SK-N-DZ (cell line): Measurements from ENCODE around the gene TMEM220.
A peak's percentile ranks its signal among the peaks of the same experiment; 100 is the strongest.
"Not testable (repeated sequence)": the region's sequence is repeated elsewhere in the genome, so short reads cannot be mapped to it uniquely, and the experiment has no call there.

Experiments used
- DNase-seq: peaks from one replicate; pipeline ENCODE4 v3.0.0-alpha.2; 2015; ENCODE audit warnings: low spot score

TMEM220 gene

DNA sequence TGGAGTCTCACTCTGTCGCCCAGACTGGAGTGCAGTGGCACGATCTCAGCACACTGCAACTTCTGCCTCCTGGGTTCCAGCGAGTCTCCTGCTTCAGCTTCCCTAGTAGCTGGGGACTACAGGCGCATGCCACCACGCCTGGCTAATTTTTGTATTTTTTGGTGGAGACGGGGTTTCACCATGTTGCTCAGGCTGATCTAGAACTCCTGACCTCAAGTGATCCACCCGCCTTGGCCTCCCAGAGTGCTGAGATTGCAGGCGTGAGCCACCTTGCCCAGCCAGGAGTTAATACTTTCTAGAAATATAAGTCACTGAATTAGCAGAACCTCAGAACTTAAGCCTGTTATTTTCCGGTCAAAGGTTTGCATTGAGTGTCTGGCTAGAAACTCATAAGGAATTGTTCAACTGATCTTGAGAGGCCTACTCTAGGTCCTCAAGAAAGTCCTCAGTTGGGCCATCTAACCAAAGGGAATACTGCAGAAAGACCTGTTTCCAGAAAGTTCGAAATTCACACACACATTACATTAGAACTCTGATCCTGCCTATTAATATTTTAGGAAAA lies 1.4 kb downstream of the TMEM220 start:
- DNase-seq: no peak

DNA sequence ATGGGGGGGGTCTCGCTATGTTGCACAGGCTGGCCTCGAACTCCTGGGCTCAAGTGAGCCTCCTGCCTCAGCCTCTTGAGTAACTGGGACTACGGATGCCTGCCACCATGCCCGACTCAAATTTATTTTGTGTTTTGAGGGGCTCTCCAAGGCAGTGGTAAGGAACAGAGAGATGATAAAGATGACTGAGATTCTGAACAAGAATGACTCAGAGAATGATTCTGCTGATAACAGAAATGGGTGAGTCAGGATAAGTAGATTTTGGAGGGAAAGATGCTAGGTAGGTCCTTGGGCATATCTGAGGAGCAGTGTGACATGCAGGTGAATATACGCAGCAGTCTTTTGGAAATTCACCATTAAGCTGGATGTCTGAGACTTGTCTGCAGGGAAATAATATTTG lies 2.6 kb downstream of the TMEM220 start:
- no peak for DNase-seq

DNA sequence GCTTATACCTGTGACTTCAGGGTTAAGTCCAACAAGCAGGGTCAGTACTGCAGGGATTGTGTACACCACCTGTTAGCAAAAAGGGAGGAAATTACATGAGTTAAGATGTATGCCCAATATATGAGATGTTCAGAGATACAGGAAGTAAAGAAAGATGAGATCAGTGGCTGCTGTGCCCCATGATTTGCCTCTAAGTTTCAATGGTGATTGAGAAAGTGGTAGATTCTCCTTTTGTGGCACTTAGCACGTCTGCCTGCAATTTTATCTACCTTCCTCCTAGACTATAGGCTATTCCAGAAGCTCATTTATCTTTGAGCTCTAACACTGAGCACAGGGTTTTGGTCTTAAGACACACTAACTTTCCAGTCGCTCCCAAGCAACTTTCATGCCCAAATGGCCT lies 3.6 kb downstream of the TMEM220 start:
- no peak for DNase-seq

DNA sequence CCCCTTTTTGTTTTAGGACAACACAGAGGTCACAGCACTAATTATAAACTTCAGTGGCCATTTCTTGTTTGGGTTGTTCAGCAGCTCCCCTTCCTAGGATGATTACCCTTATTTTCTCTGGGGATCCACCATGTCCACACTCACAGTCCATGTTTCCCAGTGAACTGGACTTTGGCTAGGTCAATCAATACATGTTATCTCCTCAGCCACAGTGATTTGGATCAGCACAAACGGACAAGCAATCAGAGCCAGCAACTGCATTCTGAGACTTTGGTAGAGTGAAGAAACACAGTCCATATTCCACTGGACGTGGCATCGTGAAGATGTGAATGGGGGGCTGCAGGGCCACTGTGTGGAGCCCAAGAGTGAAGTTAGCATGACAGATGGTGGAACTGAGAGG lies 4.6 kb downstream of the TMEM220 start:
- no peak for DNase-seq

DNA sequence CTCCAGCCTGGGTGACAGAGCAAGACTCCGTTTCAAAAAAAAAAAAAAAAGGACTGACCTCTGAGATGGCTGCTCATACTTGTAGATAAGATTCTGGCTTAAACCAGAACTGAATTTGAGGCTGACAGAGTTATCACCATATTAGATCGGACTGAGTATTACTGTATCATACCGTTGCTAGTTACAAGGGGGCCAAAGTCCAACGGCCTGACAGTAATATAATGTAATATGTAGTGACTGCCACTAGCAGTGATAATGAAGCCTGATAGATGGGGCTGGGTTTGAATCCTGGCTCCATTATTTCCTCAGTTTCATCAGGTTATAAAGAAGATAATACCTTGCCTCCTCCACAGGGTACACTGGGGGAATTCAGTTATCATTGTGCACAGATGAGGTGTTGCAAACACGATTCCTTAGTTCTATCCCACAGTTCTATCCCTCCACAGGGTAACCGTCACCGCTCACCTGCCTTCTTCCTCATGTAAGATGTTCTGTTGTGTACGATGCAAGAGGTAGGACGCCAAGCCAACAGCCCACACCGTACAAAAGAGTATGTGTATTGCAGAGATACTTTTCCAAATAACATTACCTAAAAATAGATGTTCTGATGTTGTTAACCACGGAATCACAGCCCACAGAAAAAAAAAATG lies 5.2 kb downstream of the TMEM220 start:
- DNase-seq: no peak

DNA sequence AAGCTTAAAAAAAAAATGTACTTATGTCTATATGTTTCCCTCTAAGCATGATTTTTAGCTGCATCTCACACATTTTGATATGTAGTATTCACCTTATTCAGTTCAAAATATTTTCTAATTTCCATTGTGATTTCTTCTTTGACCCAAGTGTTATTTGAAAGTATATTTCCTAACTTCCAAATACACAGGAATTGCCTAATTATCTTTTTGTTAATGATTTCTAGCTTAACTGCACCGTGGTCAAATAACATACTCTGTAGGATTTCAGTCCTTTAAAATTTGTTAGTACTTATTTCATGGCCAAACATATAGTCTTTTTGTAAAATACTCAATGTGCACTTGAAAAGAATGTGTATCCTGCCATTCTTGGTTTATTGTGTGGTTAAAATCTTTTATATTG lies 11.3 kb downstream of the TMEM220 start:
- DNase-seq: no peak

DNA sequence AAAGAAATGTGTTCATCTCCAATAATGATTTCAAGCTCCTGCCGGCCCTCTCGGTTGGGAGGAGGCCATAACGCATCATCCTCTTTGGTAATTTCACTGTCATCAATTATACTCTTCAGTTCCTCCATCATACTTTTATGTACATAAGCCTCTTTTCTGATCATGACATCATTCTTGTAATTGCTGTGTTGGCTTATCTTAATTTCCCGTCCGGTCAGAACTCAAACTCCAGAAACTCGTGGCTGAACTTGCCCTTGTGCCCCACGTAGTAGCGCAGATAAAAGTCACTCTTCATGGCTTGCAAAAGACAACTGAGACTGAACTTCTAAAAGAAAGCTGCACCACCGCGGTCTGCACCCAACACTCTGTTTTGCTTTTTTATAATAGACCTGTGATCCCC lies 13.6 kb downstream of the TMEM220 start:
- no peak for DNase-seq

DNA sequence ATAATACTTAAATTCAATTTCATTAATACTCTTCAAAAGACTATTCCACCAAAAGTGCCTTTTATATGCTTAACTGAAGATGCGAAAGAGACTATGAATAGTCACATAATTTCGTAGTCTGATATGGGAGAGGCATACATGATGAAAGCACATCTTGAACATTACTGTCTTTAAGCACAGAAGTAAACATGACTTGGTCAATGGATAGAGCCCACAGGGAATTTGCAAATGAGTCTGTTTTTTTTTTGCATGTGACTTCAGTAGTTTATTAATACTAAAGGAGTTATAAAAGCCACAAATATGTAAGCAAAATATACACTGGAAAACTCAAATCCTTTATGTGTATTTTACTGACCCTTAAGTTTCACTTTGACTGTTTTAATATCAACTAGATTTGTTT lies 16.5 kb downstream of the TMEM220 start:
- DNase-seq: no peak

DNA sequence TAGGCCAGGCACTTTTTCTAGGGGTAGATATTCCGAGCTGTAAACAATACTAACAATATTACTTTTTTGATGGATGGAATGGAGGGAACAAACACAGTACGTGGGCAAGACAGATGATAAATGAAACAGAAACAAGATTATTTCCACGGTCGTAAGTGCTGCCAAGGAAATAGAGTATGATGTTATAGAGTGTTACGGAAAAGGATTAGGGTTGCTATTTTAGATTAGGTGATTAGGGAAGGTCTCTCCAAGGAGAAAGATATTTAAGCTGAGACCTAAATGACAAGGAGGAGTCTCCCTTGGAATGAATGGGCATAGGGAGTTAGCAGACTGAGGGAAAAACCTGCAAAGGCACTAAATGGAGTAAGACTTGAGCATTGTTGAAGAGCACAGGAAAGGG lies 24.1 kb downstream of the TMEM220 start:
- DNase-seq: no peak

DNA sequence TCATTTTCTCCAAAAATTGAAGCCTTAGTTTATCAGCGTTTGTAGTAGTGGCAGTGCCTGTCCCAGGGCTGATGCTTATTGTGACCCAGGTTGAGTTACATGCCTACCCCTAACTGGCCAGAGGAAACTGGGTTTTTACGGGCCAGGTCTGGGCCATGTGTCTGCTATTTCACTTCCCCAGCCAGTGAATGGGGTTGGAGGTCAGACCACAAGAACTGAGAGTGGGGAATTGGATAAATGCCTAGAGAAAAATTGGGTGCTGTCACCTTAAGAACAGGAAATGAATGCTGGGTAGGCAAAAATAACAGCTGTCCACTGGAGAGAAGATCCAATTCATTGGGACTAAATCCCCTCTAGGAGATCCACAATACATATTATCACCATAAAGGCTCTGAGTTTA lies 27.2 kb downstream of the TMEM220 start:
- no peak for DNase-seq

DNA sequence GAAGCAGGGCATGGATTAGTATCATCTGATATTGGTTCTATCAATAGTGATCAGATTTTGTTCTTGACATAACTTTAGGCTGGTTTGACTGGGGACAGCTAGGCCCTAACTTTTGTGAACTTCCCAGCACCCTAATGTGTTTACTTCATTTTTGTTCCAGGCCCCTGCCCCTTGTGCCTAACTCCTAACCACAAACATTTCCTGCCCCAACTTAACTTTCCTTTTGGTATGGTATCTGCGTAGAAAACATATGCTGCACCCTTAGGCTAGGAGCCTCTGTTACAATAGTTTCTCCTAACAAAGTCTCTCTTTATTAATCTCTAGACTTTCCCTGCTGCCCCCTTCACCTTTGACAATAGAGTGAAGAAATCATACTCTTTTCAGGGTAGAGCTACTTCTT lies 30.0 kb downstream of the TMEM220 start:
- no peak for DNase-seq

DNA sequence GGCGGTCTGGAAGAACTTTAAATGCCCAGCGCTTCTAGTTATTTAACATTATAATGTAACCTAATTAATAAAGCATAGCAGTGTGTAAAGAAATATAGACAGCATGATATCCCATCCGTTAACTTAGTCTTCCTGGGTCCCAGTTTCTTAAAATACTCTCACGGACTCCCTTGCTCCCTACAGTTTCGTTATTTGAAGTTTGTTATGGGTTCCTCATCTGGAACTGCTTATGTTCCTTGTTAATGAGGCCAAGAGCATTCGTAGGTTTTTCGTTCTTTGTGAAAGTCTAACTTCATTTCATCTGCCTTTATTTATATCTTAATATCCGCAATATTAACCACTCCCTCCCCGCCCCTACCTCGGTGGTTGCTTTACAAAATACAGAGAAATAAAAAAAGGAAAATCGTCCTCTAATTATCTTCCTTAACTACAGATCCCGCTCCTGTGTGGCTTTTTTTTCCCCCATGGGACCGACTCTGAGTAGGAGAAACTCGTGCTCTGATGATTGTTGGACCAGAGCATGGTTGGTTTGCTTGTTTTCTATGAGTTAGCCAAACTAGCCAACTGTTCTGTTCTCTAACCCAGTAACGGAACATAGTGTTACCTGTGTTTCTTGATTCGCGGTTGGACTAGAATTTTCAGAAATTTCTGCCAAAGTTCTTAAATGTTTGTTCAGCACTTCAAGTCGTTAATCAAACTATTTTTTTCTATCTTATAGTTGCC lies 31.6 kb downstream of the TMEM220 start:
- peak; percentile 5 for DNase-seq

DNA sequence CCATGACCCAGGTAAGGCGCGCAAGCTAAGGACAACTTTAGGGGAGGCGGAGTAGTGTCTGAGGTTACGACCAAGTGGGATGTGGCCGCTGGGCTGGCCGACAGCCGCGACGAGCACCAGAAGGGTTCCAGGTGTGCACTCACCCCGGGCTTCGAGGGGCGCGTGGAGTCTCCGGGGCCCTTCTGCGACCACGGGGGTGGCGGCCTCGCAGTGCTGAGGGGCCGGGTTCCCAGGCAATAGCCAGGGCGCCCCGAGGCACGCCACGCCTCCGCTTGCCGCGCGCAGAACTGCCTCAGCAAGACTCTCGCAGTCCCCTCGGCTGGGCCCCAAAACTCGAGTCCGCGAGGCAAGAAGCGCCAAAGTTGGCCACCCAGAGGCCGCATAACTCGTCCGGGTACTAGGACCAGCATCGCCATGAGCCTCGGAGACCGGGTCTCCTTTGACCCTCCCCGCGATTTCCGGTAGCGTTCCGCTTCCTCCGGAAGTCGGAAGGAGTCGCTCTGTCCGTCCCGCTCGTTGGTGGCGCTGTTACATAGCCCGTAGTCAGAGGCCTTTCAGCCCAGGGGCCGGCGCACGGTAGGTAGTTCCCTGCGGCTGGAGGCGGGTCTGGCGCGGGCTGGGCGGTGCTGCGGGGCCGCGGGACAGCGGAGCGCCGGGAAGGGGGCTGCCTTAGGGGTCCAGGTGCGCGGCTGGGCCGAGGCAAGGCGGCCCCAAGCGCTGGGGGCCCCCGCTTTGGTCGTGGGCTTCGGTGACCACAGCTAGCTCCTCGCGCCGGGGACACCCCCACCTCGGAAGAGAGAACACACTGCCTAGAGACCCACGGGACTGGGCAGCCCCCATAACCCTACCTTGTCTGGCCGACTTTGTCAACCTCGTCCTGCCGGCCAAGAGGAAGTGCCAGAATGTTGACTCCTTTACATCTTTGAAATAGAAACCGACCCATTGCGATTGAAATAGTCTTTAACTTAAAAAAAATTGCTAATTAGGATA lies 32.4 kb downstream of the TMEM220 start, which contains the start of the genes ADPRM and SCO1:
Gene ADPRM (plus strand): TSS at position 503 of the 990 bp plus-strand sequence. CDS start 7,333 bp downstream, outside the sequence.
Gene SCO1 (minus strand): TSS at position 442 of the 990 bp plus-strand sequence. CDS start 26 bp downstream, at position 416.
- peak; percentile 95 for DNase-seq

DNA sequence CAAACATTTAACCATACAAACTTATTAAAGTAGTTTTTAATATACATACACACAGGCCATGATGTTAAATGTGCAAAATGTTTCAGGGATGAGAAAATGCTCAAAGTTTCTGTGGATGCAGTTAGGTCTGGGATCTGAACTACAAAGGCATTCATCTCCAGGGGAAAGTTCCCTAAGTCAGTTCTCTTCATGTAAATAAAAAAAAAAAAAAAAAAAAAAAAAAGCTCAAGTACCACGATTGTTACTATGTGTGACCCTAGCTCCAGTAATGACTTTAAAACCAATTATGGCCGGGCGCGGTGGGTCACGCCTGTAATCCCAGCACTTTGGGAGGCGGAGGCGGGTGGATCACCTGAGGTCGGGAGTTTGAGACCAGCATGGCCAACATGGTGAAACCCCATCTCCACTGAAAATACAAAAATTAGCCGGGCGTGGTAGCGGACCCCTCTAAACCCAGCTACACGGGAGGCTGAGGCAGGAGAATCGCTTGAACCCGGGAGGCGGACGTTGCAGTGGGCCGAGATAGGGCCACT lies 33.9 kb downstream of the TMEM220 start:
- DNase-seq: not testable (repeated sequence)

DNA sequence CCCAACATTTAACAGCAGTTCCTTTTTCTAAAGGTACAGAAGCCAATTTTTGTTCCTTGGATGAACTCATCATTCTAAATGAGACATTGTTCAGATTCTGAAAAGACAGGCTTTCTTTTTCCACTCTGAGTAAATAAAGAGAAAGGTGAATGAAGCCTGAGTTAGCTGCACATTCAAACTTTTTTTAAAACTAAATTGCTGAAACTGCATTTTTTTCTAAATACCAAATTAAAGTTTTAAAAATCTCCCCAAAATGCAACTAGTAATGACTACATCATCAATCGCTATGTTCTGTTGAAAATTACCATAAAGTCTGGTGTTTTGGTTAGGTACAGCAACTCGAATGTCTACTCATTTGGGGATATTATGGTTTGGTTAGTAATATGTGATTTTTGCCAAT lies 42.3 kb downstream of the TMEM220 start:
- DNase-seq: no peak

DNA sequence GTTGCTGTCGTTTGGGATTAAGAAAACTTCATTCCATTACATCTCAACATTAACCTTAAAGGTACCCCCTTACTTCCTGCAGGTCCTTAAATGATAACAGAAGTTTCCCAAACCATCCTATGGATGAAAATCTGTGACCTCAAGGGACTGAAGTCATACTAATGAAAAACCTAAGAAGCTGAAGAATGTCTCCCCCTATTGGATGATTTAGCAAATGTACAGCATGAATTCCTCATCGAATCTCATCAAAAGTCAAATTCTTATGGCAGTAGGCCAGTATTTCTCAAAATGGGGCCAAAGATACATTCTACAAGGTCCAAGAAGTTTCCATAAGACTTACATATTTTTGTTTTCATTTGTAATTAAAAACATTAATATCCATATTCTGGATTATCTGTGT lies 46.0 kb downstream of the TMEM220 start:
- peak; percentile 15 for DNase-seq

DNA sequence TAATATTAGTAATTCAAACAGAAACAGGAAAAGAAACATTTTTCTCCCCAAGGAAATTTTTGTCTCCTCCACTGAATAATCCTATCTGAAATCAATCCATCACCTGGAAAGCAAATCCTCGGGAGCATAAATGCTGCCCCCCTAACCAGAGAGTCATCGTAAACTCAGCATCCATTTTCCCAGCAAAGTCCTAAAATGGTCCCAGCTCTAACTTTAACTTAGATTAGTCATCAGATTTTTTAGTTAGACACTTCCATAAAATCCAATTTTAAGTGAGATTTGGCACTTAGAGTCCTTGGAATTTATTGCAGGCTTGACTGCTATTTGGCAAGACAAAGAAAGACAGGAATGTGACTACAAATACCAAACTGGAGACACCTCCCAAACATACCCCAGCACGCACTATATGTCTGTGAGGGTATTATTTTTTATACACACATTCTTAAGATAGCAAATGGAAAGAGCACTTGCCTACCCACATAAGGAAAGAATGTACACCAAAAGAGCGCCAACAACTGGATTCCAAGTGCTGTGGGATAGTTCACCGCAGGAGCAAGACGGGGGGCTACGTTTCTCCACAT lies 47.9 kb downstream of the TMEM220 start:
- no peak for DNase-seq

DNA sequence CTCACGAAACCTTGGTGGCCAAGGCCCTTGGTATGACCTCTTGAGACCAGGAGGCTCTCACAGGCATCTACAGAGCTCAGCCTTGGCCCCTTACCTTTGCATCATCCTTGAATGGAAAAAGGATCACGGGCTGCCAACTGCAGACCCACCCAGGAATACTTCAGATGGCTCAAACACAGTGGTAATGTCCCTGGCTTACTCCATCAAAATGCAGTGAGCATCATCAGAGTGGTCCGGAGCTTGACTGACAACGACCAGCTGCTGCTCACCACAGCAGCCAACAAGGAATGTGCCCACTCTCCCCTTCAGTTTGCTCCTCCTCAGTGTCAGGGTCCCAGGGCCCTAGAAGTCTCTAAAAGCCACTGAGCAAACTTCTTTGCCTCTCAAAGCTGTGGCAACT lies 55.1 kb downstream of the TMEM220 start:
- DNase-seq: no peak

DNA sequence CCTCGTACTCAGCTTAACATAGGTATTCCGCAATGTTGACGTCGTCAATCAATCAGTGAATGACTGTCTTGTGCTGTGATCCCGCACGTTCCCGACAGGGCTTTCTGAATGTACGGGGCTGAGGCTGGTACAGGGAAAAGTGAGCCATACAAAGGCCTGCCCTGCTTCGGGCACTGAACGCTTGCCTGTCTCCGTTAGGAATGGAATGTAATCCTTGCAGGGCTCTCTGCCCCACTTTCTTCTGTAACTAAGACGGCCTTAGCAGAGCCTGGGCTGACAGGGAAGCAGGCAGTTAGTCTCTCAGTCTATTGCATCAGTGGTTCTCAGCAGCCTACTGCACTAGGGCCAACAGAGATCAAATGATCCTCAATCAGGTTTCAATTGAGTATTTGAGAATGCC lies 56.5 kb downstream of the TMEM220 start:
- no peak for DNase-seq

DNA sequence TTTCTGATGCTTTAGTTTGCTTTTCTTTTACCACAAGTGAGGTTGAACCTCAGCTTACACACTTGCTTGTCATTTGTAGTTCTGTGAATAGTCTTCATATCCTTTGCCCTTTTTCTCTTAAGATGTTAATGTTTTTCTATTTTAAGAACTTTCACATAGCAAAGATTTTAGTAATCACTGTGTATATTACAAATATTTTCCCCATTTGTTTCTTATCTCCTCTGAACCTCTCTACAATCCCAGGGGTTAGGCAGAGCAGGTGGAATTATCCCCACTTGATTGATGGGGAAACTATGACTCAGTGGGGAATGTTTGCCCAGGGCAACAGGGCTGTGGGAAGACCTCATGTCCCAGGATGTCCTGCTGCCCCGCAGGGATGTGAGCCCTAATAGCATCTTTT lies 61.0 kb downstream of the TMEM220 start:
- DNase-seq: no peak

DNA sequence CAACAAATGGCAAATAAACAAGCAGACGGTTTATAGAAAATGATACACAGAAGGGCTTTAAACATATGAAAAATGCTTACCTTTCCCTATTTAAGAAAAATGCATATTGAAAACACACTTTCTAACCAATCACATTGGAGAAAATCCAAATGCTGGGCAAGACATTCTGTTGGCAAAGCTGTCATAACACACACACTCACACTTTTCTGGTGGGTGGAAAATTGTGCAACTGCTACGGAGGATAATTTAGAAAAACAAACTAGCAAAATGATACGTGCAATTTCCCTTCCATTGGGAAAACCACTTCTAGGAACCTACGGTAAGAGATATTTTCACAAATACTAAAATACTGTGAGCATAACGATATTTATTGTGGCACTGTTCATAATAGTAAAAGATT lies 62.9 kb downstream of the TMEM220 start:
- no peak for DNase-seq
